Activated CD4-positive, alpha-beta T cell treated with anti-CD3 and anti-CD28 coated beads for 36 hours (primary cell): Measurements from ENCODE around the gene MAMDC4. TPM values are rescaled to one million over a fixed set of nuclear protein-coding genes. Genes with fewer than 3 reads are reported as not detected.
"Not testable (repeated sequence)": the region's sequence is repeated elsewhere in the genome, so short reads cannot be mapped to it uniquely, and the experiment has no call there.

Experiments
- ATAC-seq: fragments of 200-7000 bp; cut with Tn5 transposase; one replicate; pipeline ENCODE4 v1.10.0; 2021; ENCODE audit warnings: mild to moderate bottlenecking, moderate library complexity
- CTCF ChIA-PET: fragments of 350-600 bp; sonication (Branson Sonifier 250); formaldehyde crosslinking; loops from one replicate; lab custom pipeline; 2021; ENCODE audit warnings: antibody characterized with exemption; lab: Charles Lee
- POLR2A ChIA-PET: fragments of 350-600 bp; sonication (Branson Sonifier 250); formaldehyde crosslinking; loops from one replicate; lab custom pipeline; 2021; ENCODE audit warnings: antibody characterized with exemption, inconsistent platforms; lab: Charles Lee
- DNase-seq: peaks from one replicate; pipeline ENCODE4 v3.0.0-alpha.2; 2020
- H3K27ac Mint-ChIP-seq: one replicate; pipeline ENCODE4 v1.8.0; 2021; ENCODE audit warnings: mixed read lengths
- H3K27me3 Mint-ChIP-seq: one replicate; pipeline ENCODE4 v1.8.0; 2021; ENCODE audit warnings: mixed read lengths
- H3K36me3 Mint-ChIP-seq: one replicate; pipeline ENCODE4 v1.8.0; 2021; ENCODE audit warnings: low read depth, mixed read lengths
- H3K4me1 Mint-ChIP-seq: one replicate; pipeline ENCODE4 v1.8.0; 2021; ENCODE audit warnings: mixed read lengths
- H3K4me3 Mint-ChIP-seq: one replicate; pipeline ENCODE4 v1.8.0; 2021; ENCODE audit warnings: mild to moderate bottlenecking, moderate library complexity, mixed read lengths
- H3K9me3 Mint-ChIP-seq: one replicate; pipeline ENCODE4 v1.8.0; 2021; ENCODE audit warnings: low read depth, mixed read lengths
- intact Hi-C, 2 experiments: fragments of 100-400 bp; cut with DNase I in 1 of 2; cut with micrococcal nuclease in 1 of 2; formaldehyde crosslinking; loops; one replicate each; pipeline versions ENCODE4 v1.14.2 to v1.15.1; 2022 to 2024; cut with DNase I, micrococcal nuclease
- total RNA-seq, 2 experiments: library from RNA; stranded (reverse); gene quantifications; one replicate each; pipeline ENCODE4 v1.2.3, GENCODE V29; 2021

Gene MAMDC4
- total RNA-seq, 2 experiments from 2014 or later = 16.6 to 17.5 TPM

DNA sequence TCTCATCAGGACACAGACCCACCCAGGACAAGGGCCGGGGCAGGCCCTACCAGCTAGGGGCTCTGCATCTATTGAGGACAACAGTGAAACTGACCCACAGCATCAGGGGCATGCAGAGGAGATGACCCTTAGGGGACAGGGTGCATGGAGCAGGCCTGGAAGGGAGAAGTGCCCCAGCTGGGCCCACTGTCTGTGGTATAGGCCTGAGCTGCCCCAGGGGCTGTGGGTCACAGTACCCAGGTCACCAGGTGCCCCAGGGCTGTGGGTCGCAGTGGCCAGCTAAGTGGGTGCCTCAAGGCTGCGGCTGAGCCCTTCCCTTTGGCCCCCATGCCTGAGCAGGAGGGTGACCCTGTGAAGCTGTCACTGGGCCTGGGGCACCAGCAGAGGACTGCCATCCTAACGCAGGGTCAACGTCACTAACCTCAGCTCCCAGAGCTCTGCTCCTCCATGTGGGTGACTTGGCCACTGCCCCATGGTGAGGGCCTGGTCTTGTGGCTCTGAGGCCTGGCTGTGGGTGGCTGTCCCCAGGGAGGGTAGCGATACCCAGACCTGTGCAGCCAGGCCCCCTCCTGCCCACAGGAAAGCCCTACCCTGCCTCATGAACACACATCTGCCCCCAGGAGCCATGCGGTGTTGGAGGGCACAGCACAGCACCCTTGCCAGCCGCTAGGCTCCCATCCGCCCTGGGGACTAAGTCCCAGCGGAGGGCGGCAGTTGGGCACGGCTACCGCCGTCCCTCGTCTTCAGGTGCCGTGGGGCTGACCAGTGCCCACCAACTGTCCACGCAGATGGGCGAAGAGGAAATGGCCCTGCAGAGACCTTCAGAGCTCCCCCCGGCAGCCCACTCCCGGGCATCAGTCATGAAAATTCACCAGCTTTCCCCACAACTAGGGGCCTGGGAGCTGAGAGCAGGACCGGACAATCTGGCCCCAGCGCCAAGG is 9.1 kb downstream of the MAMDC4 start:
- Mint-ChIP-seq H3K4me3 (no peak overlapping the region), H3K9me3 (no peaks in the 10 kb centered on the region), H3K27ac (no peak overlapping the region), H3K4me1 (peaks cover 12% of the 10 kb centered on the region), H3K36me3 (peaks cover 17% of the 10 kb centered on the region), H3K27me3 (no peaks in the 10 kb centered on the region)
- intact Hi-C loops = no loop called here
- no peak for DNase-seq
- no peak for ATAC-seq
- ChIA-PET CTCF (interaction anchor here (0.9 to 1.3 kb wide), 3 partner anchors 15 to 22 kb away, joined by 3 read pairs; no protein-coding TSS in a partner anchor), POLR2A (no interaction called here)

DNA sequence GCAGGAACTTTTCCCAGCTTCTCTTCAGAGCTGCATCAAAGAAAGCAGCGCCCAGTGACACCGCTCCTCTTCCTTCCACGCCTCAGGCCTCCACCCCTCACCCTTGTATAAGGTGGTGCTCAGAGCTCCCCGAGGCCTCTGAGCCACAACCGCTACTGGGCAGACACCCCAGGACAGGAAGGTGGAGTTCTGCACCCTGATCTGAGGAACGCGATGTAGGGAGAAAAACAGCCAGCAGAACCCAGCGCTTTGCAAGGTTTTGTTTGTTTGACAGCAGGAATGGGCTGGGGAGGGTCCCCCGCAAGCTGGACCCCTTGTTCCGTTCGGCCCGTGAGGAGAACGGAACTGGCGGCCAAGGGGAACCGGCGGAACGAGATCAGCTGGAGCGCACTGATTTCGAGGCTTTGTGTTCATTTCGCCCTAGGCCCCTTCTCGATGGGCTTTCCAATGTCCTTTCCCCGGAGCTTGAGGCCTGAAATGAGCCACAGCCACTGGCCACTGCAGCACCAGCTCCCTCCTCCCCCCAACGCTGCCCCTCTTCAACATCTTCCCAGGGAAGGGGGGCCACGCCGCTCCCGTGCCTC is 9.8 kb downstream of the MAMDC4 start:
- Mint-ChIP-seq H3K9me3 (no peaks in the 10 kb centered on the region), H3K4me1 (peaks cover 12% of the 10 kb centered on the region), H3K27ac (no peak overlapping the region), H3K4me3 (no peak overlapping the region), H3K36me3 (peaks cover 17% of the 10 kb centered on the region), H3K27me3 (no peaks in the 10 kb centered on the region)
- no peak for ATAC-seq
- ChIA-PET CTCF (interaction anchor here (1.1 to 1.3 kb wide), 2 partner anchors 19 to 22 kb away, joined by 3 read pairs; no protein-coding TSS in a partner anchor), POLR2A (no interaction called here)
- intact Hi-C loops = no loop called here
- no peak for DNase-seq

DNA sequence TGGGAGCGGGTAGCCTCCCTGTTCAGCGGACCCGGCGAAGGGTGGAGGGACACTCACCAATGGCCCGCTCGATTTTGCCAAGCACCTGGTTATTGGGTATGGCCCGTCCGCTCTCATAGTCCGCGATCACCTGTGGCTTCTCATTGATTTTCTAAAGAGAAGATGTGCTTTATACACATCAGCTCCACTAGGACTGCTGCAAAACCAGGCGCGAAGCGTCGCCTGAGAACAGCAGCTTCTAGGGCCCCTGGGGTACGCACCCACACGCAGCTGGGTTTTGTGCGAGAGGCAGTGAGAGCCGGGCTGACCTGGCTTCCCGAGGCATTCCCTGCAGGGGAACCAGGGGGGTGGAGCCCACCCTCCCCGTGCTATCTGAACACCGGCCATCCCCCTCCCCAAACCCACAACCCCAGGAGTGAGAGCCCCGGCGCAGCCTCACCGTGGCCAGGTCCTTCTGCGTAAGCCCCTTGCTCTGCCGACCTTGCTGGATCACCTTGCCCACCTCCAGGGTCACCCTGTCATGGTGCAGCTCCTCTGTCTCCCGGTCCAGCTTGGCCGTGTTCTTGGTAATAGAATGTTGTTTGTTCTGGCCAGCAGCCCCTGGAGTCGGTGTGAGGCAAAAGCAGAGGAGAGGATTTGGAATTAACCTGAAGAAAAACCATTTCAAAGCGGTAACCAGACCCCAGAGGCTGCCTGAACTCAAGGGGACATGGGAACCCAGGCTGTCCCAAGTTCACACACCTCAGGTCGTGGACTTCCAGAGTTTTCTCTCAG is 10.9 kb downstream of the MAMDC4 start:
- H3K4me3 Mint-ChIP-seq = no peak overlapping the region
- CTCF ChIA-PET = no interaction called here
- POLR2A ChIA-PET = no interaction called here

DNA sequence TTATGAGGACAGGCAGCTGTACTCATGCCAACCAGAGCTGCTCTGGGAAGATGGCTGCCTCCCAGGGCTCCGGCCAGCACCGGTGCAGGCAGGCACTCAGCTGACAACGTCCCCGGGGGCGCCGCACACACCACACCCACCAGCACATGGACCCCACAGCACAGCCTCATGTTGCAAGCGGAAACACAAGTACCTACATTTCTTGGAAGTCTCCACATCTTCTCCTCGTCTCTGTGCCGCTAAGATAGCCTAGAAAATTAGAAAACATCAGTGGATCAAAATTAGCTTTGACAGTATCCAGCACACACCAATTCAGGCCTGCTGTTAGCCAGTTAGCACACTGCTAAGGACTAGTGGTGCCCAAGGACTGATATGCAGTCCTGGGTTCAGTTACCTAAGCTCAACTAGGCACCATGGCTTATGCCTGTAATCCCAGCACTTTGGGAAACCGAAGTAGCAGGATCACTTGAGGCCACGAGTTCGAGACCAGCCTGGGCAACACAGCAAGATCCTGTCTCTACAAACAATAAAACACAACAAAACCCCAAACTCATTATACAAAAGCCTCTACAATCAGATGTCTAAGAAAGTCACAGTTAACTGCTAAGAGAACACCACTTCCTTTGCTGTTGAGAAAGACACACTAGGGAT is 11.6 kb downstream of the MAMDC4 start:
- no peak for ATAC-seq
- Mint-ChIP-seq H3K4me3 (no peak overlapping the region), H3K27me3 (no peaks in the 10 kb centered on the region), H3K4me1 (peaks cover 16% of the 10 kb centered on the region), H3K27ac (no peak overlapping the region), H3K36me3 (peaks cover 19% of the 10 kb centered on the region), H3K9me3 (no peaks in the 10 kb centered on the region)
- ChIA-PET CTCF (no interaction called here), POLR2A (interaction anchor here (0.6 kb wide), 1 partner anchor 20 kb away, joined by 7 read pairs; no protein-coding TSS in a partner anchor)
- intact Hi-C loops = no loop called here
- no peak for DNase-seq

More for the DNA sequence above, 10.9 kb downstream of the MAMDC4 start:
- H3K4me1 Mint-ChIP-seq = peaks cover 16% of the 10 kb centered on the region
- no peaks in the 10 kb centered on the region for H3K27me3 Mint-ChIP-seq
- ATAC-seq (no peak), DNase-seq (no peak)
- intact Hi-C loops = no loop called here
- no peak overlapping the region for H3K27ac Mint-ChIP-seq
- H3K36me3 Mint-ChIP-seq = peaks cover 17% of the 10 kb centered on the region
- no peaks in the 10 kb centered on the region for H3K9me3 Mint-ChIP-seq

DNA sequence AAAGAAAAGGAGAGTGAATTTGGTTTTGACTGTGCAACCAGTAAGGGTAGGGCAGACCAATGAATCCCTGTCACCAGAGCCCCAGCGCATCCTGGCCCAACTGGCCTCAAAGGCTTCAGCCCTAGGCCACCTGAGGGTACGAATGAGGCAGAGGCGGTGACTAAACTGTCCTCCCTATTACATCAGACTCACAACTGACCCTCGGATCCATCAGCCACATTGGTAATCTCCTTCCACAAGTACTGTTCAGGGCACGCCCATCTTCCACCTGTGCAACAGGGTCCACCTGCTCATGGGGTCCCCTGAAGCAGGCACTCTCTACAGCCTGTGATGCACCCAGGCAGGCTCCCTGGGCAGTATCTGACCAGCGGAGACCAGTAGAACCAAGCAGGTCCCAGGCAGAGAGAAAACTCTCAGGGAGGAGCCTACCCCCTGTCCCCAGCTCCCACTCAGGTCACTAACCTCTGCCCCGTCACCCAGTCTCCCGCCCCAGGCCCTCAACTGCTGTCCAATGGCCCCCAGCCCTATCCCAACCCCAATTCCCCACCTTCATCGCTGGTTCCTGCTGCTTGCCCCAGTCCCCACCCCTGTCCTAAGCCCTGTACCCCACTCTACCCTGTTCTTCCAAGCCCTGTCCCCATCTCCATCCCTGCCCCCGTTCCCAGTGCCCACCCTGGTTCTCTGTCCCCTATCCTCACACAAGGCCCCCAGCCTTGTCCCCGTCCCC is 13.1 kb downstream of the MAMDC4 start:
- peak overlapping the region; percentile 81 for H3K4me3 Mint-ChIP-seq
- CTCF ChIA-PET = no interaction called here
- POLR2A ChIA-PET = no interaction called here
- H3K9me3 Mint-ChIP-seq = no peaks in the 10 kb centered on the region
- no peaks in the 10 kb centered on the region for H3K27me3 Mint-ChIP-seq
- peaks cover 16% of the 10 kb centered on the region for H3K4me1 Mint-ChIP-seq
- DNase-seq (no peak), ATAC-seq (no peak)
- peaks cover 19% of the 10 kb centered on the region for H3K36me3 Mint-ChIP-seq
- peak overlapping the region; percentile 38 for H3K27ac Mint-ChIP-seq
- intact Hi-C loops = no loop called here

DNA sequence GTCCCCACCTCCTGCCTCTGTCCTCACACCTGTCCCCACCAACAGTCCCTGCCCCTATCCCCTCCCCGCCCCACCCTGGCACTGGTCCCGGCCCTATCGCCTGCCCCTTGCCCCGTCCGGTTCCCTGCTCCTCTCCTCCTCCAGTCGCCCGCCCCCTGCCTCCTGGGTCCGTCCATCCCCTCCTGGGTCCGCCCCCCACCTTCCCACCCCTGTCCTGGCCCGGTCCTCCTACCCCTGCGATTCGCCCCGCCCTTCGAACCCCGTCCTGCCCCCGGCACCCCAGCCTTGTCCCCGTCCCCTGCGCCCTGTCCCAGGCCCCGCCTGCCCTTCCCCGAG is 13.6 kb downstream of the MAMDC4 start:
- Mint-ChIP-seq H3K4me3 (peak overlapping the region; percentile 81), H3K36me3 (peaks cover 17% of the 10 kb centered on the region), H3K27me3 (no peaks in the 10 kb centered on the region), H3K4me1 (peaks cover 16% of the 10 kb centered on the region), H3K9me3 (no peaks in the 10 kb centered on the region), H3K27ac (peak overlapping the region; percentile 38)
- DNase-seq (no peak), ATAC-seq (no peak)
- intact Hi-C loops = loop anchor here (1.0 to 2.0 kb wide), 10 partner anchors 15 to 127 kb away; partner anchors contain the start of genes FBXW5 (in 1 of the 2), PAXX (in 1 of the 2), PHPT1 (in 1 of the 2) and RABL6 (in 1 of the 2)
- POLR2A ChIA-PET = no interaction called here
- CTCF ChIA-PET = interaction anchor here (0.6 kb wide), 1 partner anchor 39 kb away, joined by 3 read pairs; no protein-coding TSS in a partner anchor

DNA sequence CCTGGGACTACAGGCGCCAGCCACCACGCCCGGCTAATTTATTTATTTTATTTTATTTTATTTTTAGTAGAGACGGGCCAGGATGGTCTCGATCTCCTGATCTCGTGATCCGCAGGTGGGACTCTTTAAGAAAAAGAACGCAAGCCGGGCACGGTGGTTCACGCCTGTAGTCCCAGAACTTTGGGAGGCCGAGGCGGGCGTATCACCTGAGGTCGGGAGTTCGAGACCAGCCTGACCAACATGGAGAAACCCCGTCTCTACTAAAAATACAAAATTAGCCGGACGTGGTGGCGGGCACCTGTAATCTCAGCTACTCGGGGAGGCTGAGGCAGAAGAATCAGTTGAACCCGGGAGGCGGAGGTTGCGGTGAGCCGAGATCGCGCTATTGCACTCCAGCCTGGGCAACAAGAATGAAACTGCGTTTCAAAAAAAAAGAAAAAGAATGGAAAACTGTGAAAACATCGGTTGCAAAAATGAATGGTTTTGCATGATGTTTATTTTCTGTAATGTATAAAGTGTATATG is 14.8 kb downstream of the MAMDC4 start:
- H3K27ac Mint-ChIP-seq = peak overlapping the region; percentile 55
- H3K36me3 Mint-ChIP-seq = peaks cover 17% of the 10 kb centered on the region
- H3K9me3 Mint-ChIP-seq, H3K27me3 Mint-ChIP-seq, POLR2A ChIA-PET, ATAC-seq, DNase-seq: not testable (repeated sequence)
- peak overlapping the region; percentile 81 for H3K4me3 Mint-ChIP-seq
- CTCF ChIA-PET = interaction anchor here (1.0 kb wide), 1 partner anchor 10 kb away, joined by 3 read pairs; no protein-coding TSS in a partner anchor
- intact Hi-C loops = loop anchor here (1.0 to 2.0 kb wide), 10 partner anchors 14 to 125 kb away; partner anchors contain the start of genes FBXW5 (in 1 of the 2), PAXX (in 1 of the 2), PHPT1 (in 1 of the 2) and RABL6 (in 1 of the 2)
- peaks cover 16% of the 10 kb centered on the region for H3K4me1 Mint-ChIP-seq

DNA sequence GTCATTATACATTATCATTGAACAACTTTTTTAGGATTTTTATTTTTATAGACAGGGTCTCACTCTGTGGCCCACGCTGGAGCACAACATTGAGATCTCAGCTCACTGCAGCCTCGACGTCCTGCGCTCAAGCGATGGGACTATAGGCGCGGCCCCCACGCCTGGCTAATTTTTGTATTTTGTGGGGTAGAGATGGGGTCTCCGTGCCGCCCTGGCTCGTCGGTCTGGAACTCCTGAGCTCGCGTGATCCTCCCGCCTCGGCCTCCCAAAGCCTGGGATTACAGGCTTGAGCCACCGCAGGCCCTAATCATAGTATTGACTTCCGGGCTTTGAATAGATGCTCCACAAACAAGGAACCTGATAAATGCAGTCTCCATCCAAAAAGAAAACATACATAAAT is 15.3 kb downstream of the MAMDC4 start:
- no peak overlapping the region for H3K27ac Mint-ChIP-seq
- ChIA-PET CTCF (interaction anchor here (0.7 to 1.0 kb wide), 2 partner anchors 11 to 162 kb away, joined by 3 read pairs; no protein-coding TSS in a partner anchor), POLR2A (no interaction called here)
- H3K4me1 Mint-ChIP-seq = peaks cover 16% of the 10 kb centered on the region
- H3K36me3 Mint-ChIP-seq = peaks cover 16% of the 10 kb centered on the region
- H3K4me3 Mint-ChIP-seq = peak overlapping the region; percentile 81
- DNase-seq (no peak), ATAC-seq (no peak)
- no peaks in the 10 kb centered on the region for H3K9me3 Mint-ChIP-seq
- no peaks in the 10 kb centered on the region for H3K27me3 Mint-ChIP-seq
- intact Hi-C loops = loop anchor here in 1 of 2 experiments (2.0 kb wide), 1 partner anchor 13 kb away; no protein-coding TSS in a partner anchor

DNA sequence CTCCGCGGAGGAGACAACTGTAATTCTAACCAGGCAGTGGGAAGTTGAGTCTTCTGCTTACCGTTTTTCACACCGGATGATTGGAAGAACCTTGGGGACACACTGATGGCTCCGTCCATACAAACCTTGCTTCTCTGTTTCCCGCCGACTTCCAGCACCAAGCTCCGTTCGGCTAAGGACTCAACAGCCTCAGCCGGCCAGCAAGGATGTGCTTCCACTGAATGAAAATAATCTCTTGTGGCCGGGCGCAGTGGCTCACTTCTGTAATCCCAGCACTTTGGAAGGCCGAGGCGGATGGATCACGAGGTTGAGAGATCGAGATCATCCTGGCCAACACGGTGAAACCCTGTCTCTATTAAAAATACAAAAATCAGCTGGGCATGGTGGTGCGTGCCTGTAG is 15.8 kb downstream of the MAMDC4 start:
- ChIA-PET CTCF (interaction anchor here (0.7 to 1.0 kb wide), 2 partner anchors 11 to 161 kb away, joined by 3 read pairs; no protein-coding TSS in a partner anchor), POLR2A (no interaction called here)
- peaks cover 16% of the 10 kb centered on the region for H3K4me1 Mint-ChIP-seq
- DNase-seq (no peak), ATAC-seq (no peak)
- no peak overlapping the region for H3K27ac Mint-ChIP-seq
- H3K9me3 Mint-ChIP-seq = peaks cover 2% of the 10 kb centered on the region
- H3K36me3 Mint-ChIP-seq = peaks cover 16% of the 10 kb centered on the region
- intact Hi-C loops = loop anchor here in 1 of 2 experiments (2.0 kb wide), 1 partner anchor 13 kb away; no protein-coding TSS in a partner anchor
- no peaks in the 10 kb centered on the region for H3K27me3 Mint-ChIP-seq
- peak overlapping the region; percentile 81 for H3K4me3 Mint-ChIP-seq

DNA sequence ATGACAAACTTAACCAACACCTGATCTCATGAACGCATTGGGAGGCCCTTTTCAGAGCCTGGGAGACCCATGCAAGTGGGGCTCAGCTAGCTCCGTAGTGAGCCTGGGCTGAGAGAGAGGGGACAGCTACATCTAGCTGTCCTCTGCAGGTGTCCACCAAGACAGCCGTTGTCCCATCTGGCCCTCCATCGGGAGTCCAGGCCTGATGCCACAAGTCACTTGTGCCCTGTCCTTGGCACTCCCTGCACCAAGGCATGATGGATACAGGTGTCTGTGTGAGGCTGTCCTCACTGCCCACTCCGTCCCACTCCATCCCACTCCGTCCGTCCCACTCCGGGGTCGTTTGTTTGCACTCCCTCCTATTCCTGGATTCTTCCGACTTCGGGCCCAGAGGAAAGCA is 16.5 kb downstream of the MAMDC4 start:
- CTCF ChIA-PET = no interaction called here
- POLR2A ChIA-PET = no interaction called here

More for the DNA sequence above, 16.5 kb downstream of the MAMDC4 start:
- intact Hi-C loops = no loop called here
- ATAC-seq (no peak), DNase-seq (no peak)
- peaks cover 11% of the 10 kb centered on the region for H3K36me3 Mint-ChIP-seq
- no peaks in the 10 kb centered on the region for H3K27me3 Mint-ChIP-seq
- peaks cover 16% of the 10 kb centered on the region for H3K4me1 Mint-ChIP-seq
- H3K27ac Mint-ChIP-seq = no peak overlapping the region
- H3K4me3 Mint-ChIP-seq = peak overlapping the region; percentile 38
- H3K9me3 Mint-ChIP-seq = peaks cover 2% of the 10 kb centered on the region
